Neural cell (in vitro differentiated cells): ENCODE measurements around the gene NT5DC2. TPM values are rescaled to one million over a fixed set of nuclear protein-coding genes. Genes with fewer than 3 reads are reported as not detected.
A peak's percentile ranks its signal among the peaks of the same experiment; 100 is the strongest.

Experiments
- H2AFZ ChIP-seq: fragments of 200-600, 300-800 bp; sonication (generic), shearing (Covaris generic); 2 replicates; pipeline ENCODE4 v1.6.0; 2014; ENCODE audit warnings: low read depth, mild to moderate bottlenecking, antibody characterized with exemption, low read length, moderate library complexity
- H3F3A ChIP-seq: fragments of 200-600 bp; shearing (Covaris generic); 2 replicates; pipeline ENCODE4 v1.6.1; 2016; ENCODE audit warnings: mild to moderate bottlenecking, moderate library complexity, mixed read lengths, antibody characterized with exemption, low read length; ENCODE audit not compliant: insufficient read depth, poor library complexity, severe bottlenecking
- H3K27ac ChIP-seq: fragments of 200-600, 300-800 bp; sonication (generic), shearing (Covaris generic); 2 replicates; pipeline ENCODE4 v1.5.1; 2014; ENCODE audit warnings: mild to moderate bottlenecking, low read length, moderate library complexity
- H3K27me3 ChIP-seq: fragments of 300-800, 200-600 bp; sonication (generic), shearing (Covaris generic); 2 replicates; pipeline ENCODE4 v1.6.0; 2014; ENCODE audit warnings: mild to moderate bottlenecking, low read depth, low read length, moderate library complexity; ENCODE audit not compliant: insufficient read depth
- H3K36me3 ChIP-seq: fragments of 300-800, 200-600 bp; sonication (generic), shearing (Covaris generic); 2 replicates; pipeline ENCODE4 v1.5.1; 2014; ENCODE audit warnings: mild to moderate bottlenecking, antibody characterized with exemption, low read length, moderate library complexity; ENCODE audit not compliant: insufficient read depth
- H3K4me2 ChIP-seq: fragments of 300-800, 200-600 bp; sonication (generic), shearing (Covaris generic); 2 replicates; pipeline ENCODE4 v1.6.0; 2014; ENCODE audit warnings: mild to moderate bottlenecking, low read length
- H3K4me3 ChIP-seq: fragments of 300-800, 200-600 bp; sonication (generic), shearing (Covaris generic); 2 replicates; pipeline ENCODE4 v1.5.1; 2014; ENCODE audit warnings: mild to moderate bottlenecking, low read length, moderate library complexity
- H3K79me2 ChIP-seq: fragments of 200-600 bp; shearing (Covaris generic); replicated peaks from 2 replicates; pipeline ENCODE4 v1.6.0; 2014; ENCODE audit warnings: mild to moderate bottlenecking, low read length, moderate library complexity; ENCODE audit not compliant: insufficient read depth
- H3K9ac ChIP-seq: fragments of 300-800, 200-600 bp; sonication (generic), shearing (Covaris generic); 2 replicates; pipeline ENCODE4 v1.6.1; 2016; ENCODE audit warnings: mild to moderate bottlenecking, low read length, mixed read lengths
- H3K9me2 ChIP-seq: fragments of 200-600 bp; shearing (Covaris generic); 2 replicates; pipeline ENCODE4 v1.6.1; 2016; ENCODE audit warnings: mild to moderate bottlenecking, low read length, mixed read lengths; ENCODE audit not compliant: insufficient read depth
- H3K9me3 ChIP-seq: fragments of 200-600, 300-800 bp; sonication (generic), shearing (Covaris generic); 2 replicates; pipeline ENCODE4 v1.6.1; 2016; ENCODE audit warnings: mild to moderate bottlenecking, mixed run types, low read length, moderate library complexity, mixed read lengths
- H4K20me1 ChIP-seq: fragments of 200-600 bp; shearing (Covaris generic); 2 replicates; pipeline ENCODE4 v1.6.1; 2016; ENCODE audit warnings: mild to moderate bottlenecking, mixed run types; ENCODE audit not compliant: insufficient read depth
- EP300 ChIP-seq: fragments of 450-650 bp; conservative IDR thresholded peaks from 2 replicates; pipeline ENCODE4 v1.6.1; 2014; ENCODE audit warnings: antibody characterized with exemption, mild to moderate bottlenecking, moderate library complexity; ENCODE audit not compliant: poor library complexity, severe bottlenecking
- EZH2 ChIP-seq: fragments of 200-600, 300-800 bp; shearing (Covaris generic), sonication (generic); IDR thresholded peaks from 2 replicates; pipeline ENCODE4 v1.6.1; 2014; ENCODE audit warnings: antibody characterized with exemption, low read length, borderline replicate concordance, mild to moderate bottlenecking; ENCODE audit not compliant: insufficient read depth, poor library complexity, severe bottlenecking
- MXI1 ChIP-seq: fragments of 450-650 bp; conservative IDR thresholded peaks from 2 replicates; pipeline ENCODE4 v1.6.1; 2014; ENCODE audit warnings: antibody characterized with exemption, mild to moderate bottlenecking; ENCODE audit not compliant: poor library complexity, severe bottlenecking
- POLR2AphosphoS5 ChIP-seq: IDR thresholded peaks from 2 replicates; pipeline ENCODE4 v1.6.1; 2012
- RAD21 ChIP-seq: fragments of 450-650 bp; conservative IDR thresholded peaks from 2 replicates; pipeline ENCODE4 v1.6.1; 2014; ENCODE audit warnings: antibody characterized with exemption, mild to moderate bottlenecking, moderate library complexity
- SMC3 ChIP-seq: fragments of 450-650 bp; conservative IDR thresholded peaks from 2 replicates; pipeline ENCODE4 v1.6.1; 2014; ENCODE audit warnings: antibody characterized with exemption, mild to moderate bottlenecking, moderate library complexity; ENCODE audit not compliant: poor library complexity
- TAF1 ChIP-seq: IDR thresholded peaks from 2 replicates; pipeline ENCODE4 v1.6.1; 2012; ENCODE audit warnings: low read depth
- polyA plus RNA-seq: library from polyadenylated mRNA; depleted of rRNA; stranded (reverse); fragments of >200 nt; gene quantifications from 2 replicates; pipeline ENCODE4 v1.2.3, GENCODE V29; 2014
- TF ChIP-seq, protein P1 (sequence below): fragments of 450-650 bp; IDR thresholded peaks from 2 replicates; pipeline ENCODE4 v1.5.1; 2014; ENCODE audit warnings: antibody characterized with exemption, mild to moderate bottlenecking, moderate library complexity; ENCODE audit not compliant: poor library complexity, severe bottlenecking

The NT5DC2 gene
- polyA plus RNA-seq, 1 donor from 2014 or later = 35.1 TPM

DNA sequence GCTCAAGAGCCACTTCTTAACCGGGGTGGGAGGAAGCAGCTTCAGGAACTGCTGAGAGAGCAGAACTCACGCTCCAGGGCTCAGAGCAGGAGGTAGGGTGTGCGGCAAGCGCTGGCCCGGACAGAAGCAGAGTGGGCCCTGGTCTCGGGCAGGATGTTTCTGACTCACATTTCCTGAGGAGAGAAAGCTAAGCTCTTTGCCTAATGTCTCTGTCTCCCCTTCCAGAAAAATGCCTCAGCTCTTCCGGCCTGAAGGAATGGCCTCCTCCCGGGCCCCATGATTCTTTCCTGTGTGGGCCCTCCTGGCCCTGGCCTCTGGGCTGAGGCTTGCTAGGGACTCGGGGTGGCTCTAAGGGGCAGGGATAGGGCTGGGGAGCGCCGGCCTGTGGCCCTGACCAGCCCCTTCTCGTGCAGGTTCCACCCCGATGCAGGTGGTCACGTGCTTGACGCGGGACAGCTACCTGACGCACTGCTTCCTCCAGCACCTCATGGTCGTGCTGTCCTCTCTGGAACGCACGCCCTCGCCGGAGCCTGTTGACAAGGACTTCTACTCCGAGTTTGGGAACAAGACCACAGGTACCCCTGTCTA is 42.6 kb downstream of the NT5DC2 start:
- H3K27ac ChIP-seq = no peak overlapping the region
- no peaks in the 10 kb centered on the region for H3K27me3 ChIP-seq
- H3K79me2 ChIP-seq = no peaks in the 10 kb centered on the region
- no peak for TF ChIP-seq MXI1
- no peak overlapping the region for H3K4me3 ChIP-seq
- no peak overlapping the region for H3K4me2 ChIP-seq
- no peaks in the 10 kb centered on the region for H3K36me3 ChIP-seq
- no peak overlapping the region for H2AFZ ChIP-seq
- no peaks in the 10 kb centered on the region for H3K9me2 ChIP-seq
- H3K9me3 ChIP-seq = no peaks in the 10 kb centered on the region
- no peaks in the 10 kb centered on the region for H3F3A ChIP-seq
- no peaks in the 10 kb centered on the region for H4K20me1 ChIP-seq
- no peak overlapping the region for H3K9ac ChIP-seq

DNA sequence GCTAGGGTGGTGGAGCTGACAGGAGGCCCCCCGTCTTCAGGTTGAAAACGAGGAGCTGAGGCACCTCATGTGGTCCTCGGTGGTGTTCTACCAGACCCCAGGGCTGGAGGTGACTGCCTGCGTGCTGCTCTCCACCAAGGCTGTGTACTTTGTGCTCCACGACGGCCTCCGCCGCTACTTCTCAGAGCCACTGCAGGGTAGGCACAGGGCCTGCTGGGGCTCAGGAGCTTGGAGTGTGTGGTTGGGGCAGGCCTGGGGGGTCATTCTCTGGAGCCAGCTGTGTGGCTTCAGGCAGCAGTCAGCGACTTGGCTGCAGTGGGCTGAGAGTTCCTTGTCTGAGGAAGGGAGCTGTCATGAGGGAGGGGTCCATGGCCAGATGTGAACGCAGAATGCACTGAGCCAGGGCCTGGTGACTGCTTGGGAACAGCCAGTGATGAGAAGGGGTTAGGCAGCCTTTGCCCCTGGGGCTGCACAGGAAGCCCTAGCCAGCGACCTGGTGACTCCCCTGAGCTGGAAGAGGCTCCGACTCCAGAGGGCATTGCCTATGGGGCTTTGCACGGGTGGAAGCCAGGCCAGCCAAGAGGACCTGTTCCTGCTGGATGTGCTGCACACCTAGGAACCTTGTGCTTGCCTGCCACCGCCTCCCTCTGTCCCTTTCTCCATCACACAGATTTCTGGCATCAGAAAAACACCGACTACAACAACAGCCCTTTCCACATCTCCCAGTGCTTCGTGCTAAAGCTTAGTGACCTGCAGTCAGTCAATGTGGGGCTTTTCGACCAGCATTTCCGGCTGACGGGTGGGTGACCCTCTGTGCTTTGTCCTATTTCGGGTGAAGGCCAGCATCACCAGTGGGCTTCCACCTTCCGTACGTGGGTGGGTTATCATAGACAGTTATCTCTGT is 43.4 kb downstream of the NT5DC2 start:
- no peaks in the 10 kb centered on the region for H3K9me3 ChIP-seq
- H3K9ac ChIP-seq = no peak overlapping the region
- no peak overlapping the region for H3K27ac ChIP-seq
- no peaks in the 10 kb centered on the region for H3F3A ChIP-seq
- no peak overlapping the region for H3K4me3 ChIP-seq
- H3K9me2 ChIP-seq = no peaks in the 10 kb centered on the region
- no peak overlapping the region for H2AFZ ChIP-seq
- no peaks in the 10 kb centered on the region for H4K20me1 ChIP-seq
- no peak overlapping the region for H3K4me2 ChIP-seq
- H3K79me2 ChIP-seq = no peaks in the 10 kb centered on the region
- H3K36me3 ChIP-seq = no peaks in the 10 kb centered on the region
- no peaks in the 10 kb centered on the region for H3K27me3 ChIP-seq
- TF ChIP-seq POLR2AphosphoS5 (peak; percentile 9), EZH2 (no peak)

DNA sequence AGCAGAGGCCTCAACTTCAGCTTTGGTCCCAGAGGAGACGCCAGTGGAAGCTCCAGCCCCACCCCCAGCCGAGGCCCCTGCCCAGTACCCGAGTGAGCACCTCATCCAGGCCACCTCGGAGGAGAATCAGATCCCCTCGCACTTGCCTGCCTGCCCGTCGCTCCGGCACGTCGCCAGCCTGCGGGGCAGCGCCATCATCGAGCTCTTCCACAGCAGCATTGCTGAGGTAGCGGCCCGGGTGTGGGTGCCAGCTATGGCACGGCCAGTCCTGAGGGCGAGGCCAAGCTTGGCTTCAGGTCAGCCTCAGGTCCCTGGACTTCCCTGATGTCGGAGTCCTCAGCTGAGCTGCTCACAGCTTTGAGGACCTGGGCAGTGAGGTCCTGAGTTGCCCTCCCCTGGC is 44.2 kb downstream of the NT5DC2 start:
- Histone ChIP-seq H3K9ac (no peak overlapping the region), H3K4me2 (no peak overlapping the region), H2AFZ (no peak overlapping the region), H3K27ac (no peak overlapping the region), H3K9me2 (no peaks in the 10 kb centered on the region), H3K9me3 (no peaks in the 10 kb centered on the region), H3K4me3 (no peak overlapping the region), H3K79me2 (no peaks in the 10 kb centered on the region), H3K36me3 (no peaks in the 10 kb centered on the region), H3K27me3 (no peaks in the 10 kb centered on the region), H4K20me1 (no peaks in the 10 kb centered on the region), H3F3A (no peaks in the 10 kb centered on the region)
- TF ChIP-seq, protein P1, sequence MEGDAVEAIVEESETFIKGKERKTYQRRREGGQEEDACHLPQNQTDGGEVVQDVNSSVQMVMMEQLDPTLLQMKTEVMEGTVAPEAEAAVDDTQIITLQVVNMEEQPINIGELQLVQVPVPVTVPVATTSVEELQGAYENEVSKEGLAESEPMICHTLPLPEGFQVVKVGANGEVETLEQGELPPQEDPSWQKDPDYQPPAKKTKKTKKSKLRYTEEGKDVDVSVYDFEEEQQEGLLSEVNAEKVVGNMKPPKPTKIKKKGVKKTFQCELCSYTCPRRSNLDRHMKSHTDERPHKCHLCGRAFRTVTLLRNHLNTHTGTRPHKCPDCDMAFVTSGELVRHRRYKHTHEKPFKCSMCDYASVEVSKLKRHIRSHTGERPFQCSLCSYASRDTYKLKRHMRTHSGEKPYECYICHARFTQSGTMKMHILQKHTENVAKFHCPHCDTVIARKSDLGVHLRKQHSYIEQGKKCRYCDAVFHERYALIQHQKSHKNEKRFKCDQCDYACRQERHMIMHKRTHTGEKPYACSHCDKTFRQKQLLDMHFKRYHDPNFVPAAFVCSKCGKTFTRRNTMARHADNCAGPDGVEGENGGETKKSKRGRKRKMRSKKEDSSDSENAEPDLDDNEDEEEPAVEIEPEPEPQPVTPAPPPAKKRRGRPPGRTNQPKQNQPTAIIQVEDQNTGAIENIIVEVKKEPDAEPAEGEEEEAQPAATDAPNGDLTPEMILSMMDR = no peak

DNA sequence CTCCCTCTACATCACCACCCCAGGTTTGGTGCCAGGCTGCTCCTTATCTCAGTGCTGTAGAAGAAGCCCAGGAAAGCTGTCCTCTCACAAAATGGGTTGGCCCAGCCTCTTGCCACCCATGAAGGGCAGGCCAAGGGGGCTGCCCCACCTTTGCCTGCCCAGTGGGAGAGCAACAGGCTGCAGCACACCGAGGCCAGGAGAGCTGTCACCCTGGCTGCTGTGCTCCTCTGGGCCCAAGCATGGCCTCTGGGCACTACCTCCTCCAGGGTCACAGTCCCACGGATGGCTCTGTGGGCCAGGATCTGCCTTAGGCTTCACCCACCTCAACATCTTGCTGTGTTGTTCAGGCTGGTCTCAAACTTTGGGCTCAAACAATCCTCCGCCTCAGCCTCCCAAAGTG is 44.9 kb downstream of the NT5DC2 start:
- Histone ChIP-seq H3K27ac (no peak overlapping the region), H3K9me2 (no peaks in the 10 kb centered on the region), H3K9me3 (no peaks in the 10 kb centered on the region), H3K4me3 (no peak overlapping the region), H3K27me3 (no peaks in the 10 kb centered on the region), H3K4me2 (no peak overlapping the region), H3K9ac (no peak overlapping the region), H3K36me3 (no peaks in the 10 kb centered on the region), H2AFZ (no peak overlapping the region), H3F3A (no peaks in the 10 kb centered on the region), H3K79me2 (no peaks in the 10 kb centered on the region), H4K20me1 (no peaks in the 10 kb centered on the region)
- no peak for TF ChIP-seq SMC3
- no peak for TF ChIP-seq EZH2
- no peak for TF ChIP-seq EP300
- TF ChIP-seq RAD21 = no peak
- TF ChIP-seq MXI1 = no peak
- TF ChIP-seq TAF1 = no peak
- TF ChIP-seq, protein P1 = no peak
- no peak for TF ChIP-seq POLR2AphosphoS5
